ENCODE results near the gene KPNB1. TPM values are rescaled to one million over a fixed set of nuclear protein-coding genes. Genes with fewer than 3 reads are reported as not detected.

Gene KPNB1
- total RNA-seq, 1 donor from 2014 or later, result 642 TPM

- Mint-ChIP-seq H3K9me3 (no peaks in the 10 kb centered on the region), H3K27ac (ENCODE audit: unreplicated experiment) (no peak overlapping the region), H3K4me3 (no peak overlapping the region), H3K4me1 (no peaks in the 10 kb centered on the region), H3K27me3 (ENCODE audit: low read depth) (peaks cover 70% of the 10 kb centered on the region), H3K36me3 (ENCODE audit: low read depth) (no peaks in the 10 kb centered on the region)
- DNase-seq (ENCODE audit: low read depth, low spot score), result no peak
- no peak for TF ChIP-seq CTCF (conservative IDR thresholded peaks at IDR 0.05)
Observed at GRCh38 chr17:47716375-47716774, 66.7 kb downstream of the KPNB1 start.

GRCh38 chr17:47717261-47717697, 67.6 kb downstream of the KPNB1 start:
- Mint-ChIP-seq H3K4me3 (no peak overlapping the region), H3K9me3 (no peaks in the 10 kb centered on the region), H3K27me3 (ENCODE audit: low read depth) (peaks cover 79% of the 10 kb centered on the region), H3K4me1 (no peaks in the 10 kb centered on the region), H3K27ac (ENCODE audit: unreplicated experiment) (no peak overlapping the region), H3K36me3 (ENCODE audit: low read depth) (no peaks in the 10 kb centered on the region)
- no peak for TF ChIP-seq CTCF (conservative IDR thresholded peaks at IDR 0.05)
- no peak for DNase-seq (ENCODE audit: low read depth, low spot score)

- Mint-ChIP-seq H3K4me3 (no peak overlapping the region), H3K9me3 (no peaks in the 10 kb centered on the region), H3K4me1 (no peaks in the 10 kb centered on the region), H3K27me3 (ENCODE audit: low read depth) (peaks cover 84% of the 10 kb centered on the region), H3K27ac (ENCODE audit: unreplicated experiment) (no peak overlapping the region), H3K36me3 (ENCODE audit: low read depth) (no peaks in the 10 kb centered on the region)
- no peak for DNase-seq (ENCODE audit: low read depth, low spot score)
- TF ChIP-seq CTCF (conservative IDR thresholded peaks at IDR 0.05), result no peak
Observed at GRCh38 chr17:47717979-47718621, 68.4 kb downstream of the KPNB1 start.

GRCh38 chr17:47718634-47719405, 69.1 kb downstream of the KPNB1 start:
- Mint-ChIP-seq H3K27me3 (ENCODE audit: low read depth) (peaks cover 85% of the 10 kb centered on the region), H3K36me3 (ENCODE audit: low read depth) (no peaks in the 10 kb centered on the region), H3K4me3 (no peak overlapping the region), H3K27ac (ENCODE audit: unreplicated experiment) (no peak overlapping the region), H3K9me3 (no peaks in the 10 kb centered on the region), H3K4me1 (no peaks in the 10 kb centered on the region)
- DNase-seq (ENCODE audit: low read depth, low spot score), result no peak
- TF ChIP-seq CTCF (conservative IDR thresholded peaks at IDR 0.05), result no peak

GRCh38 chr17:47719411-47720152, 69.9 kb downstream of the KPNB1 start:
- no peak for DNase-seq (ENCODE audit: low read depth, low spot score)
- peaks cover 85% of the 10 kb centered on the region for H3K27me3 Mint-ChIP-seq (ENCODE audit: low read depth)
- no peak overlapping the region for H3K4me3 Mint-ChIP-seq
- H3K9me3 Mint-ChIP-seq, result no peaks in the 10 kb centered on the region
- no peak for TF ChIP-seq CTCF (conservative IDR thresholded peaks at IDR 0.05)
- no peaks in the 10 kb centered on the region for H3K36me3 Mint-ChIP-seq (ENCODE audit: low read depth)
- no peak overlapping the region for H3K27ac Mint-ChIP-seq (ENCODE audit: unreplicated experiment)
- H3K4me1 Mint-ChIP-seq, result no peaks in the 10 kb centered on the region
